ENCODE data around the gene LAMTOR4. TPM values are rescaled to one million over a fixed set of nuclear protein-coding genes. Genes with fewer than 3 reads are reported as not detected.
"Not testable (repeated sequence)": the region's sequence is repeated elsewhere in the genome, so short reads cannot be mapped to it uniquely, and the experiment has no call there.

Gene LAMTOR4
- total RNA-seq, 4 donors from 2014 or later = 97.6 to 141 (median 127) TPM

GRCh38 chr7:100128637-100128963, 20.1 kb upstream of the LAMTOR4 start:
- Histone ChIP-seq H3K4me1 (peaks cover 11 to 22% of the 10 kb centered on the region in 2 donors), H3K27ac (no peak overlapping the region), H3K4me3 (no peak overlapping the region), H3K9me3 (no peaks in the 10 kb centered on the region), H3K36me3 (no peaks in the 10 kb centered on the region), H3K27me3 (no peaks in the 10 kb centered on the region)
- TF ChIP-seq CTCF (IDR thresholded peaks at IDR 0.05 in 4 of 5, conservative IDR thresholded peaks at IDR 0.05 in 1 of 5) (no peak), POLR2A (IDR thresholded peaks at IDR 0.05) (no peak)
- DNase-seq (no peak), ATAC-seq (no peak)
- in situ Hi-C loops (cut with MboI; ENCODE audit: low sequenced_read_pairs in 4 of 4) = loop anchor here in 2 of 4 donors (10.0 to 25.0 kb wide), 2 partner anchors 134 to 209 kb away; no protein-coding TSS in a partner anchor
- intact Hi-C loops (cut with DNase I; ENCODE audit: low total_unique reads) = loop anchor here (5.0 to 10.0 kb wide), 3 partner anchors 41 to 136 kb away; partner anchors contain the start of genes COPS6 and ZKSCAN1

DNA sequence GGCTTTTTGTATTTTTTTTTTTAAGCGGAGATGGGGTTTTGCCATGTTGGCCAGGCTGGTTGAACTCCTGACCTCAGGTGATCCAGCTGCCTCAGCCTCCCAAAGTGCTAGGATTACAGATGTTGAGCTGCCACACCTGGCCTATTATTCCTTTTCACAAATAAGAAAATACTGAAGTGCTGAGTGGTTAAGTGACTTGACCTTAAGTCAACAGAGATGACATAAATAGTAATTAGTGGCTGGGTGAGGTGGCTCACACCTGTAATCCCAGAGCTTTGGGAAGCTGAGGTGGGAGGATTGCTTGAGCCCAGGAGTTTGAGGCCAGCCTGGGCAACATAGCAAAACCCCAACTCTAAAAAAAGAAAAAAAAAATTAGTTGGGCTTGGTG, 18.5 kb upstream of the LAMTOR4 start:
- H3K36me3 ChIP-seq; DNase-seq; intact Hi-C loops (cut with DNase I; ENCODE audit: low total_unique reads); H3K4me3 ChIP-seq; H3K27ac ChIP-seq; H3K9me3 ChIP-seq; ATAC-seq; H3K27me3 ChIP-seq: not testable (repeated sequence)
- peaks cover 11 to 19% of the 10 kb centered on the region in 2 donors for H3K4me1 ChIP-seq
- in situ Hi-C loops (cut with MboI; ENCODE audit: low sequenced_read_pairs in 4 of 4) = loop anchor here in 2 of 4 donors (10.0 to 25.0 kb wide), 2 partner anchors 145 to 207 kb away; no protein-coding TSS in a partner anchor

DNA sequence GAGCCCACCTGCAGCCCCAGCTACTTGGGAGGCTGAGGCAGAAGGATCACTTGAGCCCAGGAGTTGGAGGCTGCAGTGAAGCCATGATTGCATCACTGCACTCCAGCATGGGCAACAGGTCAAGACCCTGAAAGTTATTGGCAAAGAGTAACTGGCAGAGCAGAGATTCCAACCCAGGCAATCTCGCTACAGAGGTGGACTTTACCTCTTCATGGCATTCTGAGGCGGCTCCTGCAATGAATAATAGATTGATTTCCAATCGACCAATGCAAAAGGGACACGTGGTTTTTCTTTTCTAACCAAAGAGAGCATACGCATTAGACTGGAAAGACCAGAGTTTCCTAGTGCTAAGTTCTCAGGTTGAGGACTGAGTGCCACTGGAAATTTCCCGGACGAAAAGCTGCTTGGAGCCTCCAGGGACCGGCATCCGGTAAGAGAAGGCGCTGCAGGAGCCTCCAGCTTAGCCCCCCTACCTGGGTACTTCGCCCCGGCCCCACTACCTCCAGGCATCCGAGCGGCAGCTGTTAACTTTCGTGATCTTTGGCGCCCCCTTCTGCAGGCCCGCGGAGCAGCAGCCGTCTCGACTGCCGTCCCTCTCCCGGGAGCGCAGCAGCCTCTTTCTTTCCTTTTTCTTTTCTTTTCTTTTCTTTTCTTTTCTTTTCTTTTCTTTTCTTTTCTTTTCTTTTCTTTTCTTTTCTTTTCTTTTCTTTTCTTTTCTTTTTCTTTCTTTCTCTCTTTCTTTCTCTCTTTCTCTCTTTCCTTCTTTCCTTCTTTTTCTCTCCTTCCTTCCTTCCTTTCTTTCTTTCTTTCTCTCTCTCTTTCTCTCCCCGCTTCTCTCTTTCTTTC, 17.9 kb upstream of the LAMTOR4 start:
- Histone ChIP-seq H3K4me1 (peaks cover 7 to 13% of the 10 kb centered on the region in 2 donors), H3K4me3 (peak overlapping the region in 1 of 4 donors; percentile 30), H3K27me3 (no peaks in the 10 kb centered on the region), H3K27ac (no peak overlapping the region), H3K9me3 (no peaks in the 10 kb centered on the region), H3K36me3 (no peaks in the 10 kb centered on the region)
- DNase-seq (peak; percentile 38 to 59), ATAC-seq (no peak)
- intact Hi-C loops (cut with DNase I; ENCODE audit: low total_unique reads) (no loop called here), in situ Hi-C loops (cut with MboI; ENCODE audit: low sequenced_read_pairs in 4 of 4) (loop anchor here in 2 of 4 donors (10.0 to 25.0 kb wide), 2 partner anchors 146 to 206 kb away; no protein-coding TSS in a partner anchor)
- no peak for TF ChIP-seq POLR2A (IDR thresholded peaks at IDR 0.05)
- peak; percentile 62 to 89 (median 81) for TF ChIP-seq CTCF (IDR thresholded peaks at IDR 0.05 in 4 of 5, conservative IDR thresholded peaks at IDR 0.05 in 1 of 5)

DNA sequence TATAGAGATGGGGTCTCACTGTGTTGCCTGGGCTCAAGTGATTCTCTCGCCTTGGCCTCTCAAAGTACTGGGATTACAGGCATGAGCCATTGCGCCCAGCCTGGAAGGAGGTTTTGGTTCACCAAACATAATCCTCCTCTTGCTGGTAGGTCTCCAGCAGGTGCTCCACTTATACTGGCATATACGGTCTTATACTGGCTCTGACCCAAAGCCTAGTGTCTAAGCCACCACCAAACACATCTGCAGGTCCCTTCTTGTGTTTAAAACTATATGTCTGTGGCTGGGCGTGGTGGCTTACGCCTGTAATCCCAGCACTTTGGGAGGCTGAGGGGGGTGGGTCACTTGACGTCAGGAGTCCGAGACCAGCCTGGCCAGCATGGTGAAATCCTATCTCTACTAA, 16.6 kb upstream of the LAMTOR4 start:
- Histone ChIP-seq H3K4me3 (no peak overlapping the region), H3K27ac (no peak overlapping the region), H3K4me1 (peaks cover 0 to 7% of the 10 kb centered on the region in 2 donors), H3K9me3 (no peaks in the 10 kb centered on the region), H3K27me3 (no peaks in the 10 kb centered on the region), H3K36me3 (no peaks in the 10 kb centered on the region)
- no peak for DNase-seq
- TF ChIP-seq CTCF (IDR thresholded peaks at IDR 0.05 in 4 of 5, conservative IDR thresholded peaks at IDR 0.05 in 1 of 5) (no peak), POLR2A (IDR thresholded peaks at IDR 0.05) (no peak)
- no peak for ATAC-seq
- intact Hi-C loops (cut with DNase I; ENCODE audit: low total_unique reads) (no loop called here), in situ Hi-C loops (cut with MboI; ENCODE audit: low sequenced_read_pairs in 4 of 4) (loop anchor here in 2 of 4 donors (10.0 to 25.0 kb wide), 2 partner anchors 147 to 205 kb away; no protein-coding TSS in a partner anchor)

- peaks cover 0 to 7% of the 10 kb centered on the region in 2 donors for H3K4me1 ChIP-seq
- TF ChIP-seq CTCF (IDR thresholded peaks at IDR 0.05 in 4 of 5, conservative IDR thresholded peaks at IDR 0.05 in 1 of 5) (peak; percentile 42 to 66 (median 57)), POLR2A (IDR thresholded peaks at IDR 0.05) (no peak)
- no peak overlapping the region for H3K27ac ChIP-seq
- no peak overlapping the region for H3K4me3 ChIP-seq
- intact Hi-C loops (cut with DNase I; ENCODE audit: low total_unique reads) (no loop called here), in situ Hi-C loops (cut with MboI; ENCODE audit: low sequenced_read_pairs in 4 of 4) (loop anchor here in 2 of 4 donors (10.0 to 25.0 kb wide), 2 partner anchors 148 to 205 kb away; no protein-coding TSS in a partner anchor)
- no peaks in the 10 kb centered on the region for H3K36me3 ChIP-seq
- DNase-seq (no peak), ATAC-seq (peak in 1 of 2 donors; percentile 53)
- no peaks in the 10 kb centered on the region for H3K27me3 ChIP-seq
- no peaks in the 10 kb centered on the region for H3K9me3 ChIP-seq
Measured at GRCh38 chr7:100132697-100133151, 16.0 kb upstream of the LAMTOR4 start.
